ENCODE results near the gene PIGH.

DNA sequence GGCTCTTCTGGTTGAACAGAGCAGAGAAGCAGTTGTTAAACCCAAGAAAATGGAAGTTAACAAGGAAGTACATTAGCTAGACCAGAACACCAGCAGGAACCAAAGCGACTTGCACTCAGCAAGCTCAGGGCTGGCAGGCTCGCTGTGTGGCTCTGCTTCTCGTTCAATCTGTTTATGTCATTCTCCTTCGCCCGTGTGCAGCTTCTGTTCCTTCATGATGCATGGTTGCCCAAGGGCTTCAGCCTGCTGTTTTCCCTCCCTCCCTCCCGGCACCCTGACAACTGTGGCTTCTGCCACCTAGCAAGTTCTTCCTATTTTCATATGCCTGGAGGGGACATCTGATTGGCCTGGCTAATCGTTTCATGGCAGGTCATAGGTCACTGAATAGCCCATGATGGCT lies 25.3 kb downstream of the PIGH start:
- TF ChIP-seq, protein P1, sequence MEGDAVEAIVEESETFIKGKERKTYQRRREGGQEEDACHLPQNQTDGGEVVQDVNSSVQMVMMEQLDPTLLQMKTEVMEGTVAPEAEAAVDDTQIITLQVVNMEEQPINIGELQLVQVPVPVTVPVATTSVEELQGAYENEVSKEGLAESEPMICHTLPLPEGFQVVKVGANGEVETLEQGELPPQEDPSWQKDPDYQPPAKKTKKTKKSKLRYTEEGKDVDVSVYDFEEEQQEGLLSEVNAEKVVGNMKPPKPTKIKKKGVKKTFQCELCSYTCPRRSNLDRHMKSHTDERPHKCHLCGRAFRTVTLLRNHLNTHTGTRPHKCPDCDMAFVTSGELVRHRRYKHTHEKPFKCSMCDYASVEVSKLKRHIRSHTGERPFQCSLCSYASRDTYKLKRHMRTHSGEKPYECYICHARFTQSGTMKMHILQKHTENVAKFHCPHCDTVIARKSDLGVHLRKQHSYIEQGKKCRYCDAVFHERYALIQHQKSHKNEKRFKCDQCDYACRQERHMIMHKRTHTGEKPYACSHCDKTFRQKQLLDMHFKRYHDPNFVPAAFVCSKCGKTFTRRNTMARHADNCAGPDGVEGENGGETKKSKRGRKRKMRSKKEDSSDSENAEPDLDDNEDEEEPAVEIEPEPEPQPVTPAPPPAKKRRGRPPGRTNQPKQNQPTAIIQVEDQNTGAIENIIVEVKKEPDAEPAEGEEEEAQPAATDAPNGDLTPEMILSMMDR (conservative IDR thresholded peaks at IDR 0.05) = no peak
- TF ChIP-seq EZH2 (IDR thresholded peaks at IDR 0.05; ENCODE audit: low read depth) = no peak
